ENCODE data around the gene MEN1. TPM values are rescaled to one million over a fixed set of nuclear protein-coding genes. Genes with fewer than 3 reads are reported as not detected.

Gene MEN1
- polyA plus RNA-seq, 1 donor (not counting 4 experiments of a cell fraction or from before 2014, with no cell fraction given): 14.2 TPM

- H3K4me3 ChIP-seq (ENCODE audit: control insufficient read depth in 2 of 3, extremely low read depth in 1 of 3, insufficient read depth in 2 of 3, low read depth in 1 of 3, low read length in 3 of 3): no peak overlapping the region
- H3K79me2 ChIP-seq (ENCODE audit: control insufficient read depth, insufficient read depth, low read length): peaks cover 57% of the 10 kb centered on the region
- no peak for TF ChIP-seq CTCF (optimal IDR thresholded peaks at IDR 0.05 in 1 of 3, IDR thresholded peaks at IDR 0.05 in 1 of 3, conservative IDR thresholded peaks at IDR 0.05 in 1 of 3; ENCODE audit: extremely low read depth in 1 of 3, insufficient read depth in 2 of 3, low read length in 3 of 3)
- no peak for TF ChIP-seq EZH2 (IDR thresholded peaks at IDR 0.05; ENCODE audit: low read length)
- H3K9ac ChIP-seq (ENCODE audit: control insufficient read depth, extremely low read depth, insufficient read depth, low read length): no peak overlapping the region
- H3K4me1 ChIP-seq (ENCODE audit: control insufficient read depth, extremely low read depth, insufficient read depth, low read length): peaks cover 11% of the 10 kb centered on the region
- H3K9me3 ChIP-seq (ENCODE audit: control insufficient read depth, low read depth, low read length): no peaks in the 10 kb centered on the region
- H4K20me1 ChIP-seq (ENCODE audit: control insufficient read depth, extremely low read depth, insufficient read depth, low read length): peaks cover 33% of the 10 kb centered on the region
- dilution Hi-C loops (cut with MboI; ENCODE audit: extremely low pct_ligation_motif_present, low sequenced_read_pairs): no loop called here
- peaks cover 70 to 86% of the 10 kb centered on the region in 2 experiments for H3K36me3 ChIP-seq (ENCODE audit: control insufficient read depth in 2 of 2, extremely low read depth in 1 of 2, insufficient read depth in 2 of 2, low read length in 2 of 2)
- DNase-seq (ENCODE audit: low read depth, low spot score) (no peak), FAIRE-seq (no peak)
- H3K27me3 ChIP-seq (ENCODE audit: control insufficient read depth, extremely low read depth, insufficient read depth, low read length): no peaks in the 10 kb centered on the region
- H3K4me2 ChIP-seq (ENCODE audit: control insufficient read depth, extremely low read depth, insufficient read depth, low read depth, low read length): no peak overlapping the region
- no peak overlapping the region for H3K27ac ChIP-seq (ENCODE audit: control insufficient read depth, insufficient read depth, low read length)
- no peak overlapping the region for H2AFZ ChIP-seq (ENCODE audit: control insufficient read depth, low read length)
- peaks cover 3% of the 10 kb centered on the region for H3K9me1 ChIP-seq (ENCODE audit: control insufficient read depth, extremely low read depth, insufficient read depth, low read length)
These were observed 42.1 kb downstream of the MEN1 start for GRCh38 chr11:64768300-64768694.

- dilution Hi-C loops (cut with MboI; ENCODE audit: extremely low pct_ligation_motif_present, low sequenced_read_pairs): no loop called here
- Histone ChIP-seq H3K9me1 (ENCODE audit: control insufficient read depth, extremely low read depth, insufficient read depth, low read length) (peaks cover 3% of the 10 kb centered on the region), H3K4me2 (ENCODE audit: control insufficient read depth, extremely low read depth, insufficient read depth, low read depth, low read length) (no peak overlapping the region), H3K79me2 (ENCODE audit: control insufficient read depth, insufficient read depth, low read length) (peaks cover 50% of the 10 kb centered on the region), H3K36me3 (ENCODE audit: control insufficient read depth in 2 of 2, extremely low read depth in 1 of 2, insufficient read depth in 2 of 2, low read length in 2 of 2) (peaks cover 66 to 86% of the 10 kb centered on the region in 2 experiments), H3K9ac (ENCODE audit: control insufficient read depth, extremely low read depth, insufficient read depth, low read length) (no peak overlapping the region), H3K4me1 (ENCODE audit: control insufficient read depth, extremely low read depth, insufficient read depth, low read length) (peaks cover 17% of the 10 kb centered on the region), H3K4me3 (ENCODE audit: control insufficient read depth in 2 of 3, extremely low read depth in 1 of 3, insufficient read depth in 2 of 3, low read depth in 1 of 3, low read length in 3 of 3) (no peak overlapping the region), H4K20me1 (ENCODE audit: control insufficient read depth, extremely low read depth, insufficient read depth, low read length) (peaks cover 33% of the 10 kb centered on the region), H3K9me3 (ENCODE audit: control insufficient read depth, low read depth, low read length) (no peaks in the 10 kb centered on the region), H3K27me3 (ENCODE audit: control insufficient read depth, extremely low read depth, insufficient read depth, low read length) (no peaks in the 10 kb centered on the region), H3K27ac (ENCODE audit: control insufficient read depth, insufficient read depth, low read length) (no peak overlapping the region), H2AFZ (ENCODE audit: control insufficient read depth, low read length) (no peak overlapping the region)
- no peak for TF ChIP-seq EZH2 (IDR thresholded peaks at IDR 0.05; ENCODE audit: low read length)
- TF ChIP-seq CTCF (optimal IDR thresholded peaks at IDR 0.05 in 1 of 3, IDR thresholded peaks at IDR 0.05 in 1 of 3, conservative IDR thresholded peaks at IDR 0.05 in 1 of 3; ENCODE audit: extremely low read depth in 1 of 3, insufficient read depth in 2 of 3, low read length in 3 of 3): peak; percentile 76 to 78 (median 77)
- DNase-seq (ENCODE audit: low read depth, low spot score): no peak
- FAIRE-seq: no peak
These were observed 42.7 kb downstream of the MEN1 start for GRCh38 chr11:64767344-64768299.

Measured in keratinocyte (primary cell).